ENCODE results near the gene CALHM6. TPM values are rescaled to one million over a fixed set of nuclear protein-coding genes. Genes with fewer than 3 reads are reported as not detected.

The CALHM6 gene
- total and polyA plus RNA-seq, 4 donors = 2.0 to 22.4 (median 6.2) TPM

DNA sequence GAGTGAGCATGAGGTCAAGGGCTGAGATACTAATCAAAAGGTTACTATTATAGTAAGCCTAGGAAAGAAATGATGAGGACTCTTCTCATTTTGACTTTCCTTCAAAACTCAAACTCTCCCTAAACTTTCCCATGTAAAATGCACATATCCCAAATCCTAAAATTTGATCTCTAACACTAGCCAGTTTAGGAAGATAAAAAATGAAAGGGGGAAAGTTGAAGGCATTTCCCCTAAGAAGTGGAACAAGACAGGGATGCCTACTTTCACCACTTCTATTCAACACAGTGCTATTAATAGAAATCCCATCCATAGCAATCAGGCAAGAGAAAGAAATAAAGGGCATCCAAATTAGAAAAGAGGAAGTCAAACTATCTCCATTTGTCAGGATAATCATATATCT is 47.4 kb downstream of the CALHM6 start (continued):
- TF ChIP-seq, protein P1, sequence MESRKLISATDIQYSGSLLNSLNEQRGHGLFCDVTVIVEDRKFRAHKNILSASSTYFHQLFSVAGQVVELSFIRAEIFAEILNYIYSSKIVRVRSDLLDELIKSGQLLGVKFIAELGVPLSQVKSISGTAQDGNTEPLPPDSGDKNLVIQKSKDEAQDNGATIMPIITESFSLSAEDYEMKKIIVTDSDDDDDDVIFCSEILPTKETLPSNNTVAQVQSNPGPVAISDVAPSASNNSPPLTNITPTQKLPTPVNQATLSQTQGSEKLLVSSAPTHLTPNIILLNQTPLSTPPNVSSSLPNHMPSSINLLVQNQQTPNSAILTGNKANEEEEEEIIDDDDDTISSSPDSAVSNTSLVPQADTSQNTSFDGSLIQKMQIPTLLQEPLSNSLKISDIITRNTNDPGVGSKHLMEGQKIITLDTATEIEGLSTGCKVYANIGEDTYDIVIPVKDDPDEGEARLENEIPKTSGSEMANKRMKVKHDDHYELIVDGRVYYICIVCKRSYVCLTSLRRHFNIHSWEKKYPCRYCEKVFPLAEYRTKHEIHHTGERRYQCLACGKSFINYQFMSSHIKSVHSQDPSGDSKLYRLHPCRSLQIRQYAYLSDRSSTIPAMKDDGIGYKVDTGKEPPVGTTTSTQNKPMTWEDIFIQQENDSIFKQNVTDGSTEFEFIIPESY (IDR thresholded peaks at IDR 0.05) = no peak
- TF ChIP-seq NR2F2 (IDR thresholded peaks at IDR 0.05) = no peak
- no peak for TF ChIP-seq SP1 (IDR thresholded peaks at IDR 0.05)
- TF ChIP-seq HNF4A (conservative IDR thresholded peaks at IDR 0.05) = no peak
- TF ChIP-seq RXRA (IDR thresholded peaks at IDR 0.05) = no peak

DNA sequence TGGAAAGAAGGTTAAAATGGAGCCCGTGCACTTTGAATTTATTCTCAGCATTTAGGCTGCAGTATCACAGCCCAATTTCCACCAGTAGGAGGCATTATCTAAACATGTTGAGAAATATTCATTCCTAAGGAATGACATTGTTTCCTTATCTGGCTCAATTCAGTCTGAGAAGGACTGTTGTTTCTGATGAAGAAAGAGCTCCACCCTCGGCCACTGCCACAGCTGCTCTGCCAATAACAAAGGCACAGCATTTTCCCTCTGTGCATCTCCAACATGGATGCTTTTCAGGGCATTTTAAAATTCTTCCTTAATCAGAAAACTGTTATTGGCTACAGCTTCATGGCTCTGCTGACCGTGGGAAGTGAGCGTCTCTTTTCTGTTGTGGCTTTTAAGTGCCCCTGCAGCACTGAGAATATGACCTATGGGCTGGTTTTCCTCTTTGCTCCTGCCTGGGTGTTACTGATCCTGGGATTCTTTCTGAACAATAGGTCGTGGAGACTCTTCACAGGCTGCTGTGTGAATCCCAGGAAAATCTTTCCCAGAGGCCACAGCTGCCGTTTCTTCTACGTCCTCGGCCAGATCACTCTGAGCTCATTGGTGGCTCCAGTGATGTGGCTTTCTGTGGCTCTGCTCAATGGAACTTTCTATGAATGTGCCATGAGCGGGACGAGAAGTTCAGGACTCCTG is 50.4 kb downstream of the CALHM6 start, which contains the start of gene CALHM5:
TSS of gene CALHM5 (plus strand) at position 216 of the 687 bp plus-strand sequence. CDS start at position 274, 58 bp downstream.
- no peaks in the 10 kb centered on the region for H3K27me3 ChIP-seq (ENCODE audit: control insufficient read depth in 4 of 4, insufficient read depth in 4 of 4, low read length in 3 of 4)
- 53% methylated on average over 10 of the region's 10 CpGs for WGBS
- H3K9me3 ChIP-seq (ENCODE audit: control insufficient read depth in 4 of 4, low read length in 3 of 4) = peaks cover 0 to 4% (median under 1%) of the 10 kb centered on the region in 4 donors
- H3K9ac ChIP-seq (ENCODE audit: low read depth in 1 of 2, low read length in 2 of 2) = peak within 1 kb of the TSS in 1 of 2 donors; percentile 20
- TF ChIP-seq, protein P2, sequence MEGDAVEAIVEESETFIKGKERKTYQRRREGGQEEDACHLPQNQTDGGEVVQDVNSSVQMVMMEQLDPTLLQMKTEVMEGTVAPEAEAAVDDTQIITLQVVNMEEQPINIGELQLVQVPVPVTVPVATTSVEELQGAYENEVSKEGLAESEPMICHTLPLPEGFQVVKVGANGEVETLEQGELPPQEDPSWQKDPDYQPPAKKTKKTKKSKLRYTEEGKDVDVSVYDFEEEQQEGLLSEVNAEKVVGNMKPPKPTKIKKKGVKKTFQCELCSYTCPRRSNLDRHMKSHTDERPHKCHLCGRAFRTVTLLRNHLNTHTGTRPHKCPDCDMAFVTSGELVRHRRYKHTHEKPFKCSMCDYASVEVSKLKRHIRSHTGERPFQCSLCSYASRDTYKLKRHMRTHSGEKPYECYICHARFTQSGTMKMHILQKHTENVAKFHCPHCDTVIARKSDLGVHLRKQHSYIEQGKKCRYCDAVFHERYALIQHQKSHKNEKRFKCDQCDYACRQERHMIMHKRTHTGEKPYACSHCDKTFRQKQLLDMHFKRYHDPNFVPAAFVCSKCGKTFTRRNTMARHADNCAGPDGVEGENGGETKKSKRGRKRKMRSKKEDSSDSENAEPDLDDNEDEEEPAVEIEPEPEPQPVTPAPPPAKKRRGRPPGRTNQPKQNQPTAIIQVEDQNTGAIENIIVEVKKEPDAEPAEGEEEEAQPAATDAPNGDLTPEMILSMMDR (IDR thresholded peaks at IDR 0.05; ENCODE audit: low read depth, low read length, missing input control) = peak; percentile 49
- TF ChIP-seq YY1 (IDR thresholded peaks at IDR 0.05) = peak; percentile 35
- TF ChIP-seq RAD21 (IDR thresholded peaks at IDR 0.05) = peak; percentile 59 to 65
- TF ChIP-seq, protein P3, sequence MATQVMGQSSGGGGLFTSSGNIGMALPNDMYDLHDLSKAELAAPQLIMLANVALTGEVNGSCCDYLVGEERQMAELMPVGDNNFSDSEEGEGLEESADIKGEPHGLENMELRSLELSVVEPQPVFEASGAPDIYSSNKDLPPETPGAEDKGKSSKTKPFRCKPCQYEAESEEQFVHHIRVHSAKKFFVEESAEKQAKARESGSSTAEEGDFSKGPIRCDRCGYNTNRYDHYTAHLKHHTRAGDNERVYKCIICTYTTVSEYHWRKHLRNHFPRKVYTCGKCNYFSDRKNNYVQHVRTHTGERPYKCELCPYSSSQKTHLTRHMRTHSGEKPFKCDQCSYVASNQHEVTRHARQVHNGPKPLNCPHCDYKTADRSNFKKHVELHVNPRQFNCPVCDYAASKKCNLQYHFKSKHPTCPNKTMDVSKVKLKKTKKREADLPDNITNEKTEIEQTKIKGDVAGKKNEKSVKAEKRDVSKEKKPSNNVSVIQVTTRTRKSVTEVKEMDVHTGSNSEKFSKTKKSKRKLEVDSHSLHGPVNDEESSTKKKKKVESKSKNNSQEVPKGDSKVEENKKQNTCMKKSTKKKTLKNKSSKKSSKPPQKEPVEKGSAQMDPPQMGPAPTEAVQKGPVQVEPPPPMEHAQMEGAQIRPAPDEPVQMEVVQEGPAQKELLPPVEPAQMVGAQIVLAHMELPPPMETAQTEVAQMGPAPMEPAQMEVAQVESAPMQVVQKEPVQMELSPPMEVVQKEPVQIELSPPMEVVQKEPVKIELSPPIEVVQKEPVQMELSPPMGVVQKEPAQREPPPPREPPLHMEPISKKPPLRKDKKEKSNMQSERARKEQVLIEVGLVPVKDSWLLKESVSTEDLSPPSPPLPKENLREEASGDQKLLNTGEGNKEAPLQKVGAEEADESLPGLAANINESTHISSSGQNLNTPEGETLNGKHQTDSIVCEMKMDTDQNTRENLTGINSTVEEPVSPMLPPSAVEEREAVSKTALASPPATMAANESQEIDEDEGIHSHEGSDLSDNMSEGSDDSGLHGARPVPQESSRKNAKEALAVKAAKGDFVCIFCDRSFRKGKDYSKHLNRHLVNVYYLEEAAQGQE (IDR thresholded peaks at IDR 0.05) = no peak
- DNase-seq (ENCODE audit: low spot score) = no peak
- H3K4me1 ChIP-seq (ENCODE audit: control insufficient read depth in 4 of 4, insufficient read depth in 4 of 4, low read length in 3 of 4) = no peaks in the 10 kb centered on the region
- peak within 1 kb of the TSS in 2 of 3 donors; percentile 20 to 21 for H3K4me3 ChIP-seq (ENCODE audit: low read depth in 1 of 3, low read length in 3 of 3)
- peak within 1 kb of the TSS; percentile 51 to 59 for H3K27ac ChIP-seq (ENCODE audit: low read depth in 1 of 2, low read length in 2 of 2)
- no peaks in the 10 kb centered on the region for H3K36me3 ChIP-seq (ENCODE audit: control insufficient read depth in 4 of 4, insufficient read depth in 3 of 4, low read depth in 1 of 4, low read length in 3 of 4)

DNA sequence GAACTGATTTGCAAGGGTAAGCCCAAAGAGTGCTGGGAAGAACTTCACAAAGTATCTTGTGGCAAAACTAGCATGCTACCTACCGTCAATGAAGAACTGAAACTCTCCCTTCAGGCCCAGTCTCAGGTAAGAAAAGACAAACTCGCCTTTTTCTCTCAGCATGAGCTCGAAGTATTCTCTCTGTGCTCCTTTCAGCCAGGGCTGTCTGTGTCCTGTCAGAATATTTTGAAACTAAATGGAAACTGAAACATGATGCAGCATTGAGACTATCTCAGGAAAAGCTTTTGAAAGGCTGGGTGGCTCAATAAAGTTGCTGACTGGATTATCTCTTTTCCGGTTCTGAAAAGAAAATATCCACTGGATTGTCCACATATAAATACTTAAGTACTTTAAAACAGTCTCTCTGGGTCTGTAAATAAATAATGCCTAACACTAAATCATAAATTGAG is 51.0 kb downstream of the CALHM6 start:
- no peak for DNase-seq (ENCODE audit: low spot score)
- WGBS = 66% methylated on average over 4 of the region's 4 CpGs
- Histone ChIP-seq H3K9me3 (ENCODE audit: control insufficient read depth in 4 of 4, low read length in 3 of 4) (peaks cover 0 to 4% (median under 1%) of the 10 kb centered on the region in 4 donors), H3K36me3 (ENCODE audit: control insufficient read depth in 4 of 4, insufficient read depth in 3 of 4, low read depth in 1 of 4, low read length in 3 of 4) (no peaks in the 10 kb centered on the region), H3K27me3 (ENCODE audit: control insufficient read depth in 4 of 4, insufficient read depth in 4 of 4, low read length in 3 of 4) (no peaks in the 10 kb centered on the region), H3K4me3 (ENCODE audit: low read depth in 1 of 3, low read length in 3 of 3) (peak overlapping the region in 2 of 3 donors; percentile 20 to 21), H3K27ac (ENCODE audit: low read depth in 1 of 2, low read length in 2 of 2) (peak overlapping the region; percentile 51 to 59), H3K9ac (ENCODE audit: low read depth in 1 of 2, low read length in 2 of 2) (no peak overlapping the region), H3K4me1 (ENCODE audit: control insufficient read depth in 4 of 4, insufficient read depth in 4 of 4, low read length in 3 of 4) (no peaks in the 10 kb centered on the region)
- TF ChIP-seq, protein P1 (IDR thresholded peaks at IDR 0.05) = no peak
- TF ChIP-seq FOXA2 (IDR thresholded peaks at IDR 0.05) = no peak
- TF ChIP-seq, protein P3 (IDR thresholded peaks at IDR 0.05) = no peak
- TF ChIP-seq, protein P4, sequence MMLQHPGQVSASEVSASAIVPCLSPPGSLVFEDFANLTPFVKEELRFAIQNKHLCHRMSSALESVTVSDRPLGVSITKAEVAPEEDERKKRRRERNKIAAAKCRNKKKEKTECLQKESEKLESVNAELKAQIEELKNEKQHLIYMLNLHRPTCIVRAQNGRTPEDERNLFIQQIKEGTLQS (IDR thresholded peaks at IDR 0.05) = no peak
- TF ChIP-seq NR2F2 (IDR thresholded peaks at IDR 0.05) = no peak
- TF ChIP-seq GABPA (IDR thresholded peaks at IDR 0.05 in 1 of 2, conservative IDR thresholded peaks at IDR 0.05 in 1 of 2) = no peak
- TF ChIP-seq HNF4A (conservative IDR thresholded peaks at IDR 0.05) = no peak
- no peak for TF ChIP-seq JUND (IDR thresholded peaks at IDR 0.05)
- TF ChIP-seq, protein P5, sequence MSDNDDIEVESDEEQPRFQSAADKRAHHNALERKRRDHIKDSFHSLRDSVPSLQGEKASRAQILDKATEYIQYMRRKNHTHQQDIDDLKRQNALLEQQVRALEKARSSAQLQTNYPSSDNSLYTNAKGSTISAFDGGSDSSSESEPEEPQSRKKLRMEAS (IDR thresholded peaks at IDR 0.05) = no peak

Measured in liver (tissue), 9 donors.